Measurements from ENCODE around the gene C1orf74.

The C1orf74 gene

DNA sequence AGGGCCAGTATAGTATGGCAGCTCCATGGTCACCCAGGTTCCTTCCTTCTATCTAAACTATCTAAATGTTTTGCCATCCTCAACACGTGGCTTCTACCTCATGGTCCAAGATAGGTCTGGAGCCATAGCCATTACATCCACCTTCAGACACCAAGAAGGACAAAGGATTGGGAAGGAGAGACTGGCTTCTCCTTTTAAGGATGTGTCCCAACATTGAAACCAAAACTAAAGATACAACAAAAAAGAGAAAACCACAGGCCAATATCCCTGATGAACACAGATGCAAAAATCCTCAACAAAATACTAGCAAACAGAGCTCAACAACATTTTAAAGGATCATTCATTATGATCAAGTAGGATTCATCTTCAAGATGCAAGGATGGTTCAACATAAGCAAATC lies 54.9 kb downstream of the C1orf74 start:
- TF ChIP-seq CTCF (conservative IDR thresholded peaks at IDR 0.05; ENCODE audit: control insufficient read depth, insufficient read depth, low read depth, low read length): no peak
- H3K4me3 ChIP-seq (ENCODE audit: control insufficient read depth, low read depth, low read length): no peak overlapping the region
- no peak for DNase-seq (ENCODE audit: low read depth)

Measured in fibroblast of mammary gland (primary cell).